Uterus (tissue), 4 donors: ENCODE measurements around the gene DPEP2. TPM values are rescaled to one million over a fixed set of nuclear protein-coding genes. Genes with fewer than 3 reads are reported as not detected.
"Not testable (repeated sequence)": the region's sequence is repeated elsewhere in the genome, so short reads cannot be mapped to it uniquely, and the experiment has no call there.

ENCODE experiments used
- DNase-seq, 2 donors: peaks; one replicate each; pipeline ENCODE4 v3.0.0-alpha.2; 2019 to 2020
- H3K27ac ChIP-seq, 2 donors: fragments of 200-600 bp; sonication (generic); 1 replicate in 1 of 2; 2 replicates in 1 of 2; pipeline ENCODE4 v1.5.1; 2016 to 2018
- H3K27me3 ChIP-seq, 2 donors: fragments of 200-600 bp; sonication (generic); one replicate each; pipeline ENCODE4 v1.5.1; 2018 to 2019; ENCODE audit warnings: control low read depth in 1 of 2
- H3K36me3 ChIP-seq, 2 donors: fragments of 200-600 bp; sonication (generic); one replicate each; pipeline ENCODE4 v1.5.1; 2019; ENCODE audit warnings: control low read depth in 1 of 2
- H3K4me1 ChIP-seq, 2 donors: fragments of 200-600 bp; sonication (generic); one replicate each; pipeline ENCODE4 v1.5.1; 2018 to 2019; ENCODE audit warnings: control low read depth in 1 of 2
- H3K4me3 ChIP-seq, 2 donors: fragments of 200-600 bp; sonication (generic); 1 replicate in 1 of 2; 2 replicates in 1 of 2; pipeline ENCODE4 v1.5.1; 2018 to 2019; ENCODE audit warnings: mild to moderate bottlenecking in 1 of 2
- H3K9me3 ChIP-seq, 2 donors: fragments of 200-600 bp; sonication (generic); one replicate each; pipeline ENCODE4 v1.5.1; 2019; ENCODE audit warnings: control low read depth in 1 of 2
- POLR2A ChIP-seq, 2 donors: fragments of 450-650 bp; IDR thresholded peaks; one replicate each; pipeline ENCODE4 v1.6.1; 2016; ENCODE audit warnings: antibody characterized with exemption in 2 of 2, mild to moderate bottlenecking in 1 of 2, moderate library complexity in 1 of 2
- intact Hi-C: fragments of 100-400 bp; cut with DNase I; formaldehyde crosslinking; loops from one replicate; pipeline ENCODE4 v1.15.1; 2023; ENCODE audit warnings: low total_unique reads
- total RNA-seq, 4 donors: library from RNA; depleted of rRNA in 3 of 4; stranded (reverse); fragments of >200 nt in 3 of 4; gene quantifications; one replicate each; pipeline versions ENCODE4 v1.1.0 to v1.2.4, GENCODE V29; 2014 to 2023
- TF ChIP-seq, protein P1 (sequence below), 4 experiments: fragments of 200-600 bp in 2 of 4; fragments of 450-650 bp in 2 of 4; sonication (generic) in 2 of 4; IDR thresholded peaks; one replicate each; pipeline ENCODE4 v1.5.1; 2016 to 2019; ENCODE audit warnings: antibody characterized with exemption in 4 of 4, mild to moderate bottlenecking in 2 of 4, moderate library complexity in 1 of 4
- donor health status: DM: yes; HTN: yes; CAD: no.

Gene DPEP2
- total RNA-seq, 4 donors from 2014 or later = 0.77 to 2.3 (median 0.83) TPM; not detected in 1

DNA sequence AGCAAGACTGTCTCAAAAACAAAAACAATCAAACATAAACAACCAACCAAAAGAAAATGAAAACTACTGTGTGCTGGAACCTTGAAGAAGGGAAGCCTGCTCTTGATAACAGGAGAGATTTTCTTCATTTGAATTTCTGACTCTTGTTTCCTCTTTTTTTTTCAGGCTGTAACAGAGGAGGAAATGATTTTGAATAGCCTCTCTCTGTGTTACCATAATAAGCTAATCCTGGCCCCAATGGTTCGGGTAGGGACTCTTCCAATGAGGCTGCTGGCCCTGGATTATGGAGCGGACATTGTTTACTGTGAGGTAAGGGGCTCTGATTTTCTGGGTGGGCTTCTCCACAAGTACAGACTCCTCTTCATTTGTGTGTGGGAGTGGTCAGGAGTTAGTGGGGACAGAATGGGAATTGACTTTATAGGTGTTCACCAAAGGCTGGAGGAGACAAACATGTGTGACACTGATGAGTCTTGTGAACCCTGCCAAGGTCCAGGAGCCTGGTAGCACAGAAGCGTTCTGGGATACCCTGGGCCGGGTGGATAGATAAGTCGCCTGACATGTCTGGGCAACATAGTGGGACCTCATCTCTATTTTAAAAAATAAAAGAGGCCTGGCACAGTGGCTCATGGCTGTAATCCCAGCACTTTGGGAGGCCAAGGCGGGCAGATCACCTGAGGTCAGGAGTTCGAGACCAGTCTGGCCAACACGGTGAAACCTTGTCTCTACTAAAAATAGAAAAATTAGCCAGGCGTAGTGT, 38.7 kb upstream of the DPEP2 start:
- intact Hi-C loops = no loop called here
- no peak for TF ChIP-seq POLR2A (IDR thresholded peaks at IDR 0.05)
- TF ChIP-seq, protein P1, sequence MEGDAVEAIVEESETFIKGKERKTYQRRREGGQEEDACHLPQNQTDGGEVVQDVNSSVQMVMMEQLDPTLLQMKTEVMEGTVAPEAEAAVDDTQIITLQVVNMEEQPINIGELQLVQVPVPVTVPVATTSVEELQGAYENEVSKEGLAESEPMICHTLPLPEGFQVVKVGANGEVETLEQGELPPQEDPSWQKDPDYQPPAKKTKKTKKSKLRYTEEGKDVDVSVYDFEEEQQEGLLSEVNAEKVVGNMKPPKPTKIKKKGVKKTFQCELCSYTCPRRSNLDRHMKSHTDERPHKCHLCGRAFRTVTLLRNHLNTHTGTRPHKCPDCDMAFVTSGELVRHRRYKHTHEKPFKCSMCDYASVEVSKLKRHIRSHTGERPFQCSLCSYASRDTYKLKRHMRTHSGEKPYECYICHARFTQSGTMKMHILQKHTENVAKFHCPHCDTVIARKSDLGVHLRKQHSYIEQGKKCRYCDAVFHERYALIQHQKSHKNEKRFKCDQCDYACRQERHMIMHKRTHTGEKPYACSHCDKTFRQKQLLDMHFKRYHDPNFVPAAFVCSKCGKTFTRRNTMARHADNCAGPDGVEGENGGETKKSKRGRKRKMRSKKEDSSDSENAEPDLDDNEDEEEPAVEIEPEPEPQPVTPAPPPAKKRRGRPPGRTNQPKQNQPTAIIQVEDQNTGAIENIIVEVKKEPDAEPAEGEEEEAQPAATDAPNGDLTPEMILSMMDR (IDR thresholded peaks at IDR 0.05) = no peak
- H3K9me3 ChIP-seq = no peaks in the 10 kb centered on the region
- H3K4me3 ChIP-seq = no peak overlapping the region
- no peaks in the 10 kb centered on the region for H3K27me3 ChIP-seq
- no peaks in the 10 kb centered on the region for H3K36me3 ChIP-seq
- no peak overlapping the region for H3K27ac ChIP-seq
- H3K4me1 ChIP-seq = no peaks in the 10 kb centered on the region
- DNase-seq = no peak

DNA sequence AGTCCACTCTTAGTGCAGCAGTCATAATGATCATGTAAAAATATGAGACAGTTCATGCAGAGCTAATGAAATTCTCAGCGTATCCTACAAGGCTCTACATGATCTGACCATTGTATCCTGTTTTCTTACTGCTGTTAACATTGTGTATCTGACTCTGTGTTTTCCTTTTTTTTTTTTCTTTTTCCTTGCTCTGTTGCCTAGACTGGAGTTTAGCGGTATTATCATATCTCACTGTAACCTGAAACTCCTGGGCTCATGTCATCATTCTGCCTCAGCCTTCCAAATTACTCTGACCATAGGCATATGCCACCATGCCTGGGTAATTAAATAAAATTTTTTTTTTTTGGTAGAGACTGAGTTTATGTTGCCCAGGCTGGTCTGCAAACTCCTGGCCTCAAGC, 35.9 kb upstream of the DPEP2 start:
- intact Hi-C loops = no loop called here
- Histone ChIP-seq H3K36me3 (no peaks in the 10 kb centered on the region), H3K27ac (no peak overlapping the region), H3K4me3 (no peak overlapping the region), H3K9me3 (no peaks in the 10 kb centered on the region), H3K4me1 (no peaks in the 10 kb centered on the region), H3K27me3 (no peaks in the 10 kb centered on the region)
- no peak for TF ChIP-seq POLR2A (IDR thresholded peaks at IDR 0.05)
- TF ChIP-seq, protein P1 (IDR thresholded peaks at IDR 0.05) = no peak
- no peak for DNase-seq

DNA sequence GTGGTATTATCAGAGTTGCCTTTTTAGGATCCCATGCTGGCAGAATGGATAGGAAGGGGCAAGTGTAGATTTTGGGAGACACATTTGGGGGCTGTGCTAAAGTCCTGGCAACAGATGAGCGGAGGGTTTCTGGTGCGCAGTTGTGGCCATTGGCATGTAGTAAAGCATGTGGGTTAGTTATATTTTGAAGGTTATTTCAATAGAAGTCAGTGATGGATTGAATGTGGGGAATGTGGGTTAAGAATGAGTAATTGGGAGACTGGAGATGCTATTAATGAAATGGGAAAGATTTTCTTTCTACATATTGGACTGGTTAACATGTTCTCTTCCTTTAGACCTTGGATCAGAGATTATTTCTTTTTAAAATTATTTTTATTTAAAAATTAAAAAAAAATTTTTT, 33.8 kb upstream of the DPEP2 start:
- H3K27ac ChIP-seq = no peak overlapping the region
- DNase-seq = no peak
- no peaks in the 10 kb centered on the region for H3K27me3 ChIP-seq
- H3K9me3 ChIP-seq = no peaks in the 10 kb centered on the region
- H3K4me1 ChIP-seq = no peaks in the 10 kb centered on the region
- intact Hi-C loops = no loop called here
- no peak for TF ChIP-seq POLR2A (IDR thresholded peaks at IDR 0.05)
- TF ChIP-seq, protein P1 (IDR thresholded peaks at IDR 0.05) = no peak
- no peak overlapping the region for H3K4me3 ChIP-seq
- no peaks in the 10 kb centered on the region for H3K36me3 ChIP-seq

DNA sequence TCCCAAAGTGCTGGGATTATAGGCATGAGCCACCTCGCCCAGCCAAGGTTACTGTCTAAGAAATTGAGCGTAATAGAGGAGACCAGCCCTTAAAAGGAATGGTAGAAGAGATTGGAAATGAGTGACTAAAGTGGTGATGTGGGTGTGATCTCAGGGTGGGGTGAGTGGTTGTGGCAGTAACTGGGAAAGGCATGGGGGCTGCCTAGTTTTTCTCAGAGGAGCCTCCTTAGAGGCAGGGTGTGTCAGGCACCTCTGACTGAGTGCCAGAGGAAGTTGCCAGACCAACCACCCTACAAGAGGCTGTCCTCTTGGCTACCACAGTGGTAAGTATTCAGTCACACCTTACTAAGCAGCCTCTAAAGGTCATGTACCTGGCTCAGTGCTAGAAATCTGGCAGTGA, 32.7 kb upstream of the DPEP2 start:
- no peaks in the 10 kb centered on the region for H3K36me3 ChIP-seq
- intact Hi-C loops = no loop called here
- H3K4me3 ChIP-seq = no peak overlapping the region
- H3K9me3 ChIP-seq = no peaks in the 10 kb centered on the region
- H3K27ac ChIP-seq = no peak overlapping the region
- no peaks in the 10 kb centered on the region for H3K27me3 ChIP-seq
- DNase-seq = no peak
- no peaks in the 10 kb centered on the region for H3K4me1 ChIP-seq
- TF ChIP-seq, protein P1 (IDR thresholded peaks at IDR 0.05) = no peak
- TF ChIP-seq POLR2A (IDR thresholded peaks at IDR 0.05) = no peak

DNA sequence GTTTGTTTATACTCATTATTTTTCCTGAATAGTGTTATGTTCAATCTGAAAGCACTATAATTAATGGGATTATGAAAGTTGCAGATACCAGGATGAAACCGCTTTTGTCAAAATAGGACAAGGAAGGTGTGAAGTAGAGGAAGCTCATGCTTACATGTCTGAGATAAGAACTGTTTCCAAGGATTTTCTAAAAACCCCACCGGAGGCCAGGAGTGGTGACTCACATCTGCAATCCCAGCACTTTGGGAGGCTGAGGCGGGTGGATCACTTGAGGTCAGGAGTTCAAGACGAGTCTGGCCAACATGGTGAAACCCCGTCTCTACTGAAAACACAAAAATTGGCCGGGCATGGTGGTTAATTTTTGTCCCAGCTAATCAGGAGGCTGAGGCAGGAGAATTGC, 30.8 kb upstream of the DPEP2 start:
- H3K36me3 ChIP-seq, H3K27me3 ChIP-seq, intact Hi-C loops, H3K4me1 ChIP-seq, H3K9me3 ChIP-seq, H3K27ac ChIP-seq, H3K4me3 ChIP-seq: not testable (repeated sequence)
- peak in 1 of 2 donors; percentile 28 for DNase-seq
